Upper lobe of left lung (tissue), 4 donors: Measurements from ENCODE around the gene ZNF565.

Source experiments
- EP300 ChIP-seq, 4 donors: sonication (generic); formaldehyde crosslinking; IDR thresholded peaks; one replicate each; pipeline ENCODE4 v1.5.1; 2017; ENCODE audit warnings: antibody characterized with exemption in 4 of 4, control low read depth in 2 of 4
- POLR2A ChIP-seq, 4 donors: fragments of 450-650 bp; IDR thresholded peaks; one replicate each; pipeline ENCODE4 v1.5.1; 2016 to 2017; ENCODE audit warnings: antibody characterized with exemption in 4 of 4, mild to moderate bottlenecking in 2 of 4
- POLR2AphosphoS5 ChIP-seq, 2 donors: sonication (generic); formaldehyde crosslinking; IDR thresholded peaks; one replicate each; pipeline ENCODE4 v1.5.1; 2017; ENCODE audit warnings: antibody characterized with exemption in 2 of 2
- TF ChIP-seq, protein P1 (sequence below), 6 experiments: fragments of 450-650 bp in 4 of 6; fragments of 200-600 bp in 2 of 6; sonication (generic) in 2 of 6; IDR thresholded peaks; one replicate each; pipeline ENCODE4 v1.5.1; 2016 to 2019; ENCODE audit warnings: antibody characterized with exemption in 6 of 6

DNA sequence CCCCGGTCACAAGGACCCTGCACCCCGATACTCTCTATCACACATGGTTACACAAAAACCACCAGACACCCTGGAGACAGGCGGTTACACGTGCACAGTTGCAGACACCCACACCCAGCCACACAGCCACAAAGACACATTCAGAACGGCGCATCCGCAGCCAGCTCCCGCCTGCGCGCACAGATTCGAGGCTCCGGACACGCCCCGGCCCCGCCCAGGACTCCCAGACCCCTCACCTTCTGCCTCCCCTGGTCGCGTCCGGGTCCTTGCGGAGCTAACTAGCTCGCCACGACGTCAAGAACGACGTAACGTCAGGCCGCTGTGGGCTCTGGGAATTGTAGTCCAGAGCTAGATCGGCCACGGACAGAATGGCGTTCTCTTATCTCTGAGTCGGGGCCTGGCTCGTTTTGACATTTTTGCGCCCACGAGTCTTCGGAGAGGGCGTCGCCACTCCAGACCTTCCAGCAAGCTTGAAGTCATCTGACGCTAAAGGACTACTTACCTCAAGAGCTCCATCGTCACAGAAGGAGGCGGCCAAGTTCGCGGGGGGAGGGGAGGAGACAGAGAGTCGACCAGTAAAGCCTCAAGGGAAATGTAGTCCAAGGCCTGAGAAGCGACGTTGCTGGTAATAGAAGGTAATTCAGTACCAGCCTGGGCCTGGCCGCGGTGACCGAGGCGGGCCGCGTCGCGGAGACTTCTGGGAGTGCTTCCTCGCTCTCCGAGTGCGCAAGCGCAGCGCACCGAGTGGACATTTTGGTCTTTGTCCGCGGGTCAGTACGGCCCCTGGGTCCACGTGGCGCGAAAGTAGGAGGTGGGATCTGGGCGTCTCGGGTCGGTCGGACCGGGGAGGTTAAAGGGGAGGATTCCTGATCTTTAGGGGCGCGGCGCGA is at the start of gene ZNF565, which contains the start of gene ZNF146:
- TF ChIP-seq, protein P1, sequence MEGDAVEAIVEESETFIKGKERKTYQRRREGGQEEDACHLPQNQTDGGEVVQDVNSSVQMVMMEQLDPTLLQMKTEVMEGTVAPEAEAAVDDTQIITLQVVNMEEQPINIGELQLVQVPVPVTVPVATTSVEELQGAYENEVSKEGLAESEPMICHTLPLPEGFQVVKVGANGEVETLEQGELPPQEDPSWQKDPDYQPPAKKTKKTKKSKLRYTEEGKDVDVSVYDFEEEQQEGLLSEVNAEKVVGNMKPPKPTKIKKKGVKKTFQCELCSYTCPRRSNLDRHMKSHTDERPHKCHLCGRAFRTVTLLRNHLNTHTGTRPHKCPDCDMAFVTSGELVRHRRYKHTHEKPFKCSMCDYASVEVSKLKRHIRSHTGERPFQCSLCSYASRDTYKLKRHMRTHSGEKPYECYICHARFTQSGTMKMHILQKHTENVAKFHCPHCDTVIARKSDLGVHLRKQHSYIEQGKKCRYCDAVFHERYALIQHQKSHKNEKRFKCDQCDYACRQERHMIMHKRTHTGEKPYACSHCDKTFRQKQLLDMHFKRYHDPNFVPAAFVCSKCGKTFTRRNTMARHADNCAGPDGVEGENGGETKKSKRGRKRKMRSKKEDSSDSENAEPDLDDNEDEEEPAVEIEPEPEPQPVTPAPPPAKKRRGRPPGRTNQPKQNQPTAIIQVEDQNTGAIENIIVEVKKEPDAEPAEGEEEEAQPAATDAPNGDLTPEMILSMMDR (IDR thresholded peaks at IDR 0.05): peak in 4 of 6 experiments; percentile 51 to 81 (median 59)
- peak in 3 of 4 donors; percentile 71 to 76 (median 71) for TF ChIP-seq POLR2A (IDR thresholded peaks at IDR 0.05)
- peak; percentile 72 to 86 for TF ChIP-seq POLR2AphosphoS5 (IDR thresholded peaks at IDR 0.05)
- TF ChIP-seq EP300 (IDR thresholded peaks at IDR 0.05): peak in 1 of 4 donors; percentile 59
